BE2C (cell line): Measurements from ENCODE around the gene FAT3.

Source experiments
- DNase-seq: peaks from one replicate; pipeline ENCODE4 v3.0.0-alpha.2; 2020
- H3K27me3 ChIP-seq: fragments of 250-450 bp; sonication (Bioruptor Pico); 2 replicates; pipeline ENCODE4 v1.5.1; 2020; ENCODE audit warnings: mild to moderate bottlenecking
- H3K36me3 ChIP-seq: fragments of 250-450 bp; sonication (Bioruptor Pico); 2 replicates; pipeline ENCODE4 v1.5.1; 2020; ENCODE audit warnings: mild to moderate bottlenecking
- H3K4me1 ChIP-seq: fragments of 250-450 bp; sonication (Bioruptor Pico); 2 replicates; pipeline ENCODE4 v1.5.1; 2020
- H3K4me3 ChIP-seq: 2 replicates; pipeline ENCODE4 v1.5.1; 2011; ENCODE audit warnings: low read depth, low read length
- H3K9me3 ChIP-seq: fragments of 250-450 bp; sonication (Bioruptor Pico); 2 replicates; pipeline ENCODE4 v1.5.1; 2020
- TF ChIP-seq, protein P1 (sequence below): IDR thresholded peaks from 2 replicates; pipeline ENCODE4 v1.5.1; 2012; ENCODE audit warnings: mild to moderate bottlenecking, low read depth, low read length

Gene FAT3

GRCh38 chr11:92267968-92268367 is 43.4 kb downstream of the FAT3 start:
- H3K27me3 ChIP-seq, result no peaks in the 10 kb centered on the region
- H3K36me3 ChIP-seq, result no peaks in the 10 kb centered on the region
- no peak for DNase-seq
- no peaks in the 10 kb centered on the region for H3K9me3 ChIP-seq
- no peak overlapping the region for H3K4me3 ChIP-seq
- H3K4me1 ChIP-seq, result peaks cover 10% of the 10 kb centered on the region
- TF ChIP-seq, protein P1, sequence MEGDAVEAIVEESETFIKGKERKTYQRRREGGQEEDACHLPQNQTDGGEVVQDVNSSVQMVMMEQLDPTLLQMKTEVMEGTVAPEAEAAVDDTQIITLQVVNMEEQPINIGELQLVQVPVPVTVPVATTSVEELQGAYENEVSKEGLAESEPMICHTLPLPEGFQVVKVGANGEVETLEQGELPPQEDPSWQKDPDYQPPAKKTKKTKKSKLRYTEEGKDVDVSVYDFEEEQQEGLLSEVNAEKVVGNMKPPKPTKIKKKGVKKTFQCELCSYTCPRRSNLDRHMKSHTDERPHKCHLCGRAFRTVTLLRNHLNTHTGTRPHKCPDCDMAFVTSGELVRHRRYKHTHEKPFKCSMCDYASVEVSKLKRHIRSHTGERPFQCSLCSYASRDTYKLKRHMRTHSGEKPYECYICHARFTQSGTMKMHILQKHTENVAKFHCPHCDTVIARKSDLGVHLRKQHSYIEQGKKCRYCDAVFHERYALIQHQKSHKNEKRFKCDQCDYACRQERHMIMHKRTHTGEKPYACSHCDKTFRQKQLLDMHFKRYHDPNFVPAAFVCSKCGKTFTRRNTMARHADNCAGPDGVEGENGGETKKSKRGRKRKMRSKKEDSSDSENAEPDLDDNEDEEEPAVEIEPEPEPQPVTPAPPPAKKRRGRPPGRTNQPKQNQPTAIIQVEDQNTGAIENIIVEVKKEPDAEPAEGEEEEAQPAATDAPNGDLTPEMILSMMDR, result no peak

DNA sequence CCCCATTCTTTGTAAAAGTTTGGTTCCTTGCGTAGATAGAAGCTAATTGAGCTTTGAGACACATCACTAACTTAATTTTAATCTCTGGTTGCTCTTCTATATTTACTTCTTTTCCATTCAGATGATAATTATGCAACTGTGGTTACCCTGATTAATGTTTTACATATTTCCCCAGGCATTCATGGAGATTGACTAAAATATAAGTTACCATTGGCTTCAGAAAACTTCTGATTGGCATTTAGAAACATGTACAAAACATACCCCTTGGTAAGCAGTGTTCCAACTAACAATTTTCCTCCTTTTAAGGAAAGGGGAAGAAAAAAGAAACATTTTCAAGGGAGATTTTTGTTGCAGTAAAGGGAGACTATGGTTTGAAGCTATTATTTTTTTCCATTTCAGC is 43.9 kb downstream of the FAT3 start:
- H3K4me3 ChIP-seq, result no peak overlapping the region
- no peaks in the 10 kb centered on the region for H3K36me3 ChIP-seq
- DNase-seq, result no peak
- TF ChIP-seq, protein P1, result no peak
- H3K4me1 ChIP-seq, result peaks cover 15% of the 10 kb centered on the region
- no peaks in the 10 kb centered on the region for H3K9me3 ChIP-seq
- H3K27me3 ChIP-seq, result no peaks in the 10 kb centered on the region

DNA sequence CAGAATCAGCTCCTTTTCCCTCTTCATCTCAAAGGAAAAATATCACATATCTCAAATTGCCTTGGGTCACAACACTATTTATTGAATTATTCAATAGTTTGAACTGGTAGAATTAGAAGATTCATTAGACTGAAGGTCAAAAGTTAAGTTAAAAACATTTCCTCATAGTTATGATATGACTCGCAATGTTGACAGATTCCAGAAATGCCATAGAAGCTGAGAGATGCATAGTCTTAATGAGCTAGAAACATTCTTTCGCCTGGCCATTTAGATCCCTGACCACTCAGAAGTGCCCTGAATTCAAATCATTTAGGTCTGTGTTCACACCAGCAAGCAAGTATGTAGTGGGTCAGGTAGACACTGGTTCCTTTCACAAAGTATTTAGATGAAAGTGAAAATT is 44.4 kb downstream of the FAT3 start:
- Histone ChIP-seq H3K4me3 (no peak overlapping the region), H3K4me1 (peaks cover 16% of the 10 kb centered on the region), H3K36me3 (no peaks in the 10 kb centered on the region), H3K9me3 (no peaks in the 10 kb centered on the region), H3K27me3 (no peaks in the 10 kb centered on the region)
- TF ChIP-seq, protein P1, result no peak
- DNase-seq, result no peak

DNA sequence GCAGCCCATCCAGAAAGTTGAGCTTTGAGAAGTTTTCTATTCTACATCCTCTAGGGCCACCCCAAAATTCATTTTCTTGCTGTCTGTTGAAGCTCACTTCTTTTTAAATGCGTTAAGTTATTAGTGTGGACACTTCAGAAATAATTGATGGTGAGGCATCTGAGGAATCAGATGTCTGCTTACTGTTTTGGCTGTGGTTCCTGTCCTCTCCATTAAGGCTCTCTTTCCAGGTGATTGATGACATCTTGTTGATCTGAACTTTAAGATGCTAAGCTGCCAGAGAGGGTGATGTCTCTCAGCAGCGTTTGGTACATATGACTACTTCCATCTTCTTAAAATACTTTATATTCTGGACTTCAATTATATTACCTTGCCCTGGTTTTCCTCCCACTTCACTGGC is 45.2 kb downstream of the FAT3 start:
- Histone ChIP-seq H3K36me3 (no peaks in the 10 kb centered on the region), H3K4me3 (no peak overlapping the region), H3K9me3 (no peaks in the 10 kb centered on the region), H3K4me1 (peaks cover 16% of the 10 kb centered on the region), H3K27me3 (no peaks in the 10 kb centered on the region)
- DNase-seq, result no peak
- TF ChIP-seq, protein P1, result no peak

DNA sequence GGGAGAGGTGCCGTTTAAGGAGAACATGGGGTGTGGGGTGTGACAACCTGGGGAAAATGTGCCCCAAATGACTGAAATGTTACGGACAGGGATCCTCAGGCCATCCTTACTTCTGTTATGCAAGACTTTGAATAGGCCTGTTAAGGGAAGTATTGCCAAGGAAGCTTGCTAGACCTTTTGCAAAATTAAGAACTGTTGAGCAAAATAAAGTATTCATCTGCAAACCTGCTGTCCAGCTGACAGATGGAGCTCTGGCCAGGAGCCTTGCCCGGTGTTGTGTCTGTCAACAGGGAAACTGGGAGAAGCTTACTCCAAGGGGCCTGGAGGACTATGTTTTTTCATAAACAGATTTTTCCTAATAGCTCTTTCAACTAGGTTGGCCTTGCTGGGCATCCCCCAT is 48.0 kb downstream of the FAT3 start:
- Histone ChIP-seq H3K27me3 (no peaks in the 10 kb centered on the region), H3K4me3 (no peak overlapping the region), H3K9me3 (no peaks in the 10 kb centered on the region), H3K4me1 (peaks cover 6% of the 10 kb centered on the region; the same call in 1 of the 2 replicates), H3K36me3 (no peaks in the 10 kb centered on the region)
- DNase-seq, result no peak
- TF ChIP-seq, protein P1, result no peak
